ENCODE results near the gene SLC40A1. TPM values are rescaled to one million over a fixed set of nuclear protein-coding genes. Genes with fewer than 3 reads are reported as not detected.

The SLC40A1 gene
- total and polyA plus RNA-seq, 4 donors: 97.4 to 572 (median 168) TPM

DNA sequence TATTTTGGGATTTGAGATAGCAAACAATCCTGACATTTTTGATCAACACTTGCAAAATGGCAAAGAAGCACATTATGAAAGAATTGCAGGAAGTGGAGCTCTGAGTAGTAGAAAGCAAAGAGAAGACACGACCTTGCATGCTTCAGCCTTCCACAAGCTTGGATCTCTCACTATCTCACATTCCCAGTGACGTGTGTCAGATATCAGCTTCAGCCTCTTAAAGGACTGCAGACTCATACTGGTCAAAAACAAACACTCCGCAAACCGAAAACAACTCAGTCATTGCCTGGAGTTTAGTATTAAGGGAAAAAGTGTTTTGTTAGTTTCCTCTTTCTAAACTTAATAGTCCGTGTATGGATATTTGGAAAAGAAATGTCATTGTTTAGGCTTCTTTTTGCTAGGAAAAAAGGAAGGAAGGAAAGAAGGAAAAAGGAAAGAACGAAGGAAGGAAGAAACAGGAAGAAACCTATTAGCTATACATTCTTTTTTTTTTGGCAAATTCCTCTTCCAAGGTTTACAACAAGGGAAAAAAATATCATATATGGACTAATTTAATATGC lies 32.6 kb upstream of the SLC40A1 start:
- H3K27ac ChIP-seq (ENCODE audit: low read depth in 1 of 2, low read length in 2 of 2): peak overlapping the region; percentile 27 to 48
- 19% methylated on average over 6 of the region's 6 CpGs for WGBS
- peak overlapping the region in 1 of 2 donors; percentile 3 for H3K9ac ChIP-seq (ENCODE audit: low read depth in 1 of 2, low read length in 2 of 2)
- peaks cover 0 to 11% (median 7%) of the 10 kb centered on the region in 4 donors for H3K4me1 ChIP-seq (ENCODE audit: control insufficient read depth in 4 of 4, insufficient read depth in 4 of 4, low read length in 3 of 4)
- DNase-seq (ENCODE audit: low spot score): peak; percentile 55
- H3K36me3 ChIP-seq (ENCODE audit: control insufficient read depth in 4 of 4, insufficient read depth in 3 of 4, low read depth in 1 of 4, low read length in 3 of 4): no peaks in the 10 kb centered on the region
- H3K27me3 ChIP-seq (ENCODE audit: control insufficient read depth in 4 of 4, insufficient read depth in 4 of 4, low read length in 3 of 4): no peaks in the 10 kb centered on the region
- H3K9me3 ChIP-seq (ENCODE audit: control insufficient read depth in 4 of 4, low read length in 3 of 4): no peaks in the 10 kb centered on the region
- TF ChIP-seq NR2F2 (IDR thresholded peaks at IDR 0.05) (peak; percentile 95), TAF1 (conservative IDR thresholded peaks at IDR 0.05) (peak; percentile 18), RAD21 (IDR thresholded peaks at IDR 0.05) (peak; percentile 38 to 50), HNF4G (IDR thresholded peaks at IDR 0.05) (no peak), HNF4A (conservative IDR thresholded peaks at IDR 0.05) (no peak), FOXA1 (IDR thresholded peaks at IDR 0.05) (no peak), RXRA (IDR thresholded peaks at IDR 0.05) (peak in 1 of 2 donors; percentile 18), FOXA2 (IDR thresholded peaks at IDR 0.05) (no peak), JUND (IDR thresholded peaks at IDR 0.05) (no peak), YY1 (IDR thresholded peaks at IDR 0.05) (peak; percentile 49), EGR1 (IDR thresholded peaks at IDR 0.05; ENCODE audit: low read depth in 2 of 2) (no peak), GABPA (IDR thresholded peaks at IDR 0.05 in 1 of 2, conservative IDR thresholded peaks at IDR 0.05 in 1 of 2) (no peak), SP1 (IDR thresholded peaks at IDR 0.05) (peak; percentile 57)
- TF ChIP-seq, protein P1, sequence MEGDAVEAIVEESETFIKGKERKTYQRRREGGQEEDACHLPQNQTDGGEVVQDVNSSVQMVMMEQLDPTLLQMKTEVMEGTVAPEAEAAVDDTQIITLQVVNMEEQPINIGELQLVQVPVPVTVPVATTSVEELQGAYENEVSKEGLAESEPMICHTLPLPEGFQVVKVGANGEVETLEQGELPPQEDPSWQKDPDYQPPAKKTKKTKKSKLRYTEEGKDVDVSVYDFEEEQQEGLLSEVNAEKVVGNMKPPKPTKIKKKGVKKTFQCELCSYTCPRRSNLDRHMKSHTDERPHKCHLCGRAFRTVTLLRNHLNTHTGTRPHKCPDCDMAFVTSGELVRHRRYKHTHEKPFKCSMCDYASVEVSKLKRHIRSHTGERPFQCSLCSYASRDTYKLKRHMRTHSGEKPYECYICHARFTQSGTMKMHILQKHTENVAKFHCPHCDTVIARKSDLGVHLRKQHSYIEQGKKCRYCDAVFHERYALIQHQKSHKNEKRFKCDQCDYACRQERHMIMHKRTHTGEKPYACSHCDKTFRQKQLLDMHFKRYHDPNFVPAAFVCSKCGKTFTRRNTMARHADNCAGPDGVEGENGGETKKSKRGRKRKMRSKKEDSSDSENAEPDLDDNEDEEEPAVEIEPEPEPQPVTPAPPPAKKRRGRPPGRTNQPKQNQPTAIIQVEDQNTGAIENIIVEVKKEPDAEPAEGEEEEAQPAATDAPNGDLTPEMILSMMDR (IDR thresholded peaks at IDR 0.05; ENCODE audit: low read depth, low read length, missing input control): no peak
- TF ChIP-seq, protein P2, sequence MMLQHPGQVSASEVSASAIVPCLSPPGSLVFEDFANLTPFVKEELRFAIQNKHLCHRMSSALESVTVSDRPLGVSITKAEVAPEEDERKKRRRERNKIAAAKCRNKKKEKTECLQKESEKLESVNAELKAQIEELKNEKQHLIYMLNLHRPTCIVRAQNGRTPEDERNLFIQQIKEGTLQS (IDR thresholded peaks at IDR 0.05): peak; percentile 29
- TF ChIP-seq, protein P3, sequence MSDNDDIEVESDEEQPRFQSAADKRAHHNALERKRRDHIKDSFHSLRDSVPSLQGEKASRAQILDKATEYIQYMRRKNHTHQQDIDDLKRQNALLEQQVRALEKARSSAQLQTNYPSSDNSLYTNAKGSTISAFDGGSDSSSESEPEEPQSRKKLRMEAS (IDR thresholded peaks at IDR 0.05): no peak
- TF ChIP-seq, protein P4, sequence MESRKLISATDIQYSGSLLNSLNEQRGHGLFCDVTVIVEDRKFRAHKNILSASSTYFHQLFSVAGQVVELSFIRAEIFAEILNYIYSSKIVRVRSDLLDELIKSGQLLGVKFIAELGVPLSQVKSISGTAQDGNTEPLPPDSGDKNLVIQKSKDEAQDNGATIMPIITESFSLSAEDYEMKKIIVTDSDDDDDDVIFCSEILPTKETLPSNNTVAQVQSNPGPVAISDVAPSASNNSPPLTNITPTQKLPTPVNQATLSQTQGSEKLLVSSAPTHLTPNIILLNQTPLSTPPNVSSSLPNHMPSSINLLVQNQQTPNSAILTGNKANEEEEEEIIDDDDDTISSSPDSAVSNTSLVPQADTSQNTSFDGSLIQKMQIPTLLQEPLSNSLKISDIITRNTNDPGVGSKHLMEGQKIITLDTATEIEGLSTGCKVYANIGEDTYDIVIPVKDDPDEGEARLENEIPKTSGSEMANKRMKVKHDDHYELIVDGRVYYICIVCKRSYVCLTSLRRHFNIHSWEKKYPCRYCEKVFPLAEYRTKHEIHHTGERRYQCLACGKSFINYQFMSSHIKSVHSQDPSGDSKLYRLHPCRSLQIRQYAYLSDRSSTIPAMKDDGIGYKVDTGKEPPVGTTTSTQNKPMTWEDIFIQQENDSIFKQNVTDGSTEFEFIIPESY (IDR thresholded peaks at IDR 0.05): no peak
- TF ChIP-seq, protein P5, sequence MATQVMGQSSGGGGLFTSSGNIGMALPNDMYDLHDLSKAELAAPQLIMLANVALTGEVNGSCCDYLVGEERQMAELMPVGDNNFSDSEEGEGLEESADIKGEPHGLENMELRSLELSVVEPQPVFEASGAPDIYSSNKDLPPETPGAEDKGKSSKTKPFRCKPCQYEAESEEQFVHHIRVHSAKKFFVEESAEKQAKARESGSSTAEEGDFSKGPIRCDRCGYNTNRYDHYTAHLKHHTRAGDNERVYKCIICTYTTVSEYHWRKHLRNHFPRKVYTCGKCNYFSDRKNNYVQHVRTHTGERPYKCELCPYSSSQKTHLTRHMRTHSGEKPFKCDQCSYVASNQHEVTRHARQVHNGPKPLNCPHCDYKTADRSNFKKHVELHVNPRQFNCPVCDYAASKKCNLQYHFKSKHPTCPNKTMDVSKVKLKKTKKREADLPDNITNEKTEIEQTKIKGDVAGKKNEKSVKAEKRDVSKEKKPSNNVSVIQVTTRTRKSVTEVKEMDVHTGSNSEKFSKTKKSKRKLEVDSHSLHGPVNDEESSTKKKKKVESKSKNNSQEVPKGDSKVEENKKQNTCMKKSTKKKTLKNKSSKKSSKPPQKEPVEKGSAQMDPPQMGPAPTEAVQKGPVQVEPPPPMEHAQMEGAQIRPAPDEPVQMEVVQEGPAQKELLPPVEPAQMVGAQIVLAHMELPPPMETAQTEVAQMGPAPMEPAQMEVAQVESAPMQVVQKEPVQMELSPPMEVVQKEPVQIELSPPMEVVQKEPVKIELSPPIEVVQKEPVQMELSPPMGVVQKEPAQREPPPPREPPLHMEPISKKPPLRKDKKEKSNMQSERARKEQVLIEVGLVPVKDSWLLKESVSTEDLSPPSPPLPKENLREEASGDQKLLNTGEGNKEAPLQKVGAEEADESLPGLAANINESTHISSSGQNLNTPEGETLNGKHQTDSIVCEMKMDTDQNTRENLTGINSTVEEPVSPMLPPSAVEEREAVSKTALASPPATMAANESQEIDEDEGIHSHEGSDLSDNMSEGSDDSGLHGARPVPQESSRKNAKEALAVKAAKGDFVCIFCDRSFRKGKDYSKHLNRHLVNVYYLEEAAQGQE (IDR thresholded peaks at IDR 0.05): no peak
- peak overlapping the region; percentile 2 to 26 (median 10) for H3K4me3 ChIP-seq (ENCODE audit: low read depth in 1 of 3, low read length in 3 of 3)
